IPS-18c (cell line): ENCODE results near the gene ERLEC1.
"Not testable (repeated sequence)": the region's sequence is repeated elsewhere in the genome, so short reads cannot be mapped to it uniquely, and the experiment has no call there.

Experiments used
- H3K4me3 ChIP-seq: 2 replicates; pipeline ENCODE4 v1.7.0; 2013; ENCODE audit warnings: low read depth, mild to moderate bottlenecking, low read length, moderate library complexity; ENCODE audit not compliant: insufficient read depth
- H3K9me3 ChIP-seq: one replicate; pipeline ENCODE4 v1.6.1; 2013; ENCODE audit warnings: mild to moderate bottlenecking, low read length, moderate library complexity; ENCODE audit not compliant: control insufficient read depth, insufficient read depth

The ERLEC1 gene

GRCh38 chr2:53786705-53787613 is at the start of gene ERLEC1, which contains the start of gene ASB3:
Gene ERLEC1 (plus strand): TSS chr2:53787044. CDS start chr2:53787211, 167 bp downstream.
Gene ASB3 (minus strand): TSS chr2:53786953. CDS start chr2:53765572, 21,381 bp downstream.
- Histone ChIP-seq H3K9me3 (no peaks in the 10 kb centered on the region), H3K4me3 (peak within 1 kb of the TSS; percentile 94)

- Histone ChIP-seq H3K9me3 (no peaks in the 10 kb centered on the region), H3K4me3 (no peak overlapping the region)
Measured at GRCh38 chr2:53737091-53737490, 49.8 kb upstream of the ERLEC1 start.

GRCh38 chr2:53739032-53739431 is 47.8 kb upstream of the ERLEC1 start:
- Histone ChIP-seq H3K4me3 (no peak overlapping the region), H3K9me3 (no peaks in the 10 kb centered on the region)

GRCh38 chr2:53740170-53740569 is 46.7 kb upstream of the ERLEC1 start:
- H3K9me3 ChIP-seq = no peaks in the 10 kb centered on the region
- H3K4me3 ChIP-seq = no peak overlapping the region

- H3K4me3 ChIP-seq = no peak overlapping the region
- H3K9me3 ChIP-seq = no peaks in the 10 kb centered on the region
Measured at GRCh38 chr2:53744395-53745065, 42.3 kb upstream of the ERLEC1 start.

GRCh38 chr2:53750041-53750768 is 36.6 kb upstream of the ERLEC1 start:
- Histone ChIP-seq H3K4me3 (no peak overlapping the region), H3K9me3 (no peaks in the 10 kb centered on the region)

GRCh38 chr2:53751728-53752127 is 35.1 kb upstream of the ERLEC1 start:
- H3K4me3 ChIP-seq = no peak overlapping the region
- H3K9me3 ChIP-seq = no peaks in the 10 kb centered on the region

- H3K9me3 ChIP-seq = no peaks in the 10 kb centered on the region
- H3K4me3 ChIP-seq = no peak overlapping the region
Measured at GRCh38 chr2:53752385-53752784, 34.5 kb upstream of the ERLEC1 start.

GRCh38 chr2:53753041-53753440 is 33.8 kb upstream of the ERLEC1 start:
- Histone ChIP-seq H3K4me3 (no peak overlapping the region), H3K9me3 (no peaks in the 10 kb centered on the region)

- no peaks in the 10 kb centered on the region for H3K9me3 ChIP-seq
- H3K4me3 ChIP-seq = no peak overlapping the region
Measured at GRCh38 chr2:53755121-53755520, 31.7 kb upstream of the ERLEC1 start.

GRCh38 chr2:53756644-53757043 is 30.2 kb upstream of the ERLEC1 start:
- H3K4me3 ChIP-seq = no peak overlapping the region
- no peaks in the 10 kb centered on the region for H3K9me3 ChIP-seq

GRCh38 chr2:53757206-53757605 is 29.6 kb upstream of the ERLEC1 start:
- not testable (repeated sequence) for H3K9me3 ChIP-seq, H3K4me3 ChIP-seq

- H3K9me3 ChIP-seq = no peaks in the 10 kb centered on the region
- H3K4me3 ChIP-seq = no peak overlapping the region
Measured at GRCh38 chr2:53765767-53766166, 21.1 kb upstream of the ERLEC1 start.

GRCh38 chr2:53767405-53768241 is 19.2 kb upstream of the ERLEC1 start, which contains the start of gene CHAC2:
Gene CHAC2 (plus strand): TSS chr2:53767804. CDS start chr2:53767887, 83 bp downstream.
- H3K9me3 ChIP-seq = no peaks in the 10 kb centered on the region
- H3K4me3 ChIP-seq = peak within 1 kb of the TSS; percentile 93

GRCh38 chr2:53768242-53768542 is 18.7 kb upstream of the ERLEC1 start:
- H3K4me3 ChIP-seq = peak overlapping the region; percentile 93
- no peaks in the 10 kb centered on the region for H3K9me3 ChIP-seq

- Histone ChIP-seq H3K9me3 (no peaks in the 10 kb centered on the region), H3K4me3 (no peak overlapping the region)
Measured at GRCh38 chr2:53769318-53769945, 17.4 kb upstream of the ERLEC1 start.
